ENCODE measurements around the gene GNA12. TPM values are rescaled to one million over a fixed set of nuclear protein-coding genes. Genes with fewer than 3 reads are reported as not detected.

Gene GNA12
- total RNA-seq, 3 donors from 2014 or later (not counting 1 experiment from before 2014, with no cell fraction given): 12.6 to 20.2 (median 19.5) TPM

GRCh38 chr7:2732388-2732787 lies 111.7 kb downstream of the GNA12 start:
- no peaks in the 10 kb centered on the region for H3K9me3 ChIP-seq (ENCODE audit: control insufficient read depth, insufficient read depth, low read length)
- 83% methylated on average over 8 of the region's 9 CpGs for WGBS (ENCODE audit: insufficient coverage)
- intact Hi-C loops (cut with micrococcal nuclease): no loop called here
- Mint-ChIP-seq H3K27ac (no peak overlapping the region), H3K9me3 (no peaks in the 10 kb centered on the region), H3K4me1 (peaks cover 18 to 36% of the 10 kb centered on the region in 2 donors), H3K36me3 (peaks cover 6% of the 10 kb centered on the region), H3K4me3 (no peak overlapping the region), H3K27me3 (ENCODE audit: low read depth in 2 of 2) (peaks cover 10 to 14% of the 10 kb centered on the region in 2 donors)
- peaks cover 28% of the 10 kb centered on the region for H3K4me1 ChIP-seq (ENCODE audit: control insufficient read depth, insufficient read depth, low read length)
- H3K36me3 ChIP-seq (ENCODE audit: control insufficient read depth, insufficient read depth, low read length): peaks cover 11% of the 10 kb centered on the region
- DNase-seq (no peak), ATAC-seq (no peak)
- no peak overlapping the region for H3K4me3 ChIP-seq (ENCODE audit: low read length)
- no peak overlapping the region for H3K27ac ChIP-seq (ENCODE audit: low read length)
- TF ChIP-seq CTCF (IDR thresholded peaks at IDR 0.05): no peak
- H3K27me3 ChIP-seq (ENCODE audit: control insufficient read depth, insufficient read depth, low read length): no peaks in the 10 kb centered on the region

- peaks cover 18 to 31% of the 10 kb centered on the region in 2 donors for H3K4me1 Mint-ChIP-seq
- peaks cover 13% of the 10 kb centered on the region for H3K36me3 ChIP-seq (ENCODE audit: control insufficient read depth, insufficient read depth, low read length)
- H3K4me3 ChIP-seq (ENCODE audit: low read length): no peak overlapping the region
- no peaks in the 10 kb centered on the region for H3K27me3 ChIP-seq (ENCODE audit: control insufficient read depth, insufficient read depth, low read length)
- peaks cover 6% of the 10 kb centered on the region for H3K36me3 Mint-ChIP-seq
- ATAC-seq (no peak), DNase-seq (no peak)
- H3K4me1 ChIP-seq (ENCODE audit: control insufficient read depth, insufficient read depth, low read length): peaks cover 21% of the 10 kb centered on the region
- H3K27me3 Mint-ChIP-seq (ENCODE audit: low read depth in 2 of 2): peaks cover 7 to 14% of the 10 kb centered on the region in 2 donors
- WGBS (ENCODE audit: insufficient coverage): 96% methylated on average over 45 of the region's 45 CpGs
- no peak overlapping the region for H3K27ac ChIP-seq (ENCODE audit: low read length)
- H3K9me3 Mint-ChIP-seq: no peaks in the 10 kb centered on the region
- H3K4me3 Mint-ChIP-seq: no peak overlapping the region
- TF ChIP-seq CTCF (IDR thresholded peaks at IDR 0.05): no peak
- intact Hi-C loops (cut with micrococcal nuclease): no loop called here
- no peak overlapping the region for H3K27ac Mint-ChIP-seq
- no peaks in the 10 kb centered on the region for H3K9me3 ChIP-seq (ENCODE audit: control insufficient read depth, insufficient read depth, low read length)
Measured at GRCh38 chr7:2730846-2731770, 113.0 kb downstream of the GNA12 start.

DNA sequence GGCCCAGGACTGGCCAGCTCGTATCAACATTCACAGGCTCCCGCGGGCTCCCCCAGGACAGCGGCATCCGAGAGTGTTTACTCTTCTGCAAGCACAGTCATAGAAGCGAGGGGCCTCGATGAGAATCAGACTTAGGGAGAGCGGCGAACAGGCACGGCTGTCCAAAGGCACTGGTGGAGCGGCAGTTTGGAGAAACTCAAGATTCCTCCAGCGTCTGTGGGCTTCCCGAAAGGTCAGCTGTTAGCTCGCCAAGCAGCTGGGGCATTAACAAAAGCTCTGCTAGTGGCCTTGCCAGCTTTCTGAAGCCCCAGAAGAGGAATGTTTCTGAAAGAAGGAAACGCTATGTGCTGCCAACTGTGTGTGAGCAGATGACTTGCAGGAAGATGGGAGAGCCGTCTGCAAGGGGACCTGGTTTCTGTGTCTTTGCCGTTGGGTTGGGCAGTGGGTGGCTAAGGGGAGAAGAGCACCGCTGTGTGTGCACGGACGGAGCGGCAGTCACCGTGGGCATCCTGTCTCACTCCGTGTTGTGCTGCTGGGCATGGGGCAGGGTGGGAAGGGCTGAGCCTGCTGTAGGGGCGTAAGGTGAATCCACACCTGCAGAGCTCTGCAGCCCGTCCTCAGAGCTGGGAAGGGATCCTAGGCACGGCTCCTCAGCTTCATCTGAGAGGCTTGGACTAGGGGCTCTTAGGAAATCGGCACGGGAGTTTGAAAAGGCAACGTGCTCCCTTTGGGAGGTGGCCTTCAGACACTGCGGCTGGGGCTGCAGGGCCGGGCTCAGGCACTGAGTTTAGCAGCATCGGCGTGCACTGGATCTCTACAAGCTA lies 114.0 kb downstream of the GNA12 start:
- H3K27me3 ChIP-seq (ENCODE audit: control insufficient read depth, insufficient read depth, low read length): no peaks in the 10 kb centered on the region
- 85% methylated on average over 33 of the region's 33 CpGs for WGBS (ENCODE audit: insufficient coverage)
- H3K4me1 Mint-ChIP-seq: peaks cover 14 to 23% of the 10 kb centered on the region in 2 donors
- peaks cover 4 to 14% of the 10 kb centered on the region in 2 donors for H3K27me3 Mint-ChIP-seq (ENCODE audit: low read depth in 2 of 2)
- no peak for TF ChIP-seq CTCF (IDR thresholded peaks at IDR 0.05)
- ATAC-seq: no peak
- no peaks in the 10 kb centered on the region for H3K9me3 ChIP-seq (ENCODE audit: control insufficient read depth, insufficient read depth, low read length)
- H3K4me3 ChIP-seq (ENCODE audit: low read length): no peak overlapping the region
- H3K36me3 Mint-ChIP-seq: peaks cover 6% of the 10 kb centered on the region
- intact Hi-C loops (cut with micrococcal nuclease): no loop called here
- no peak overlapping the region for H3K27ac ChIP-seq (ENCODE audit: low read length)
- H3K9me3 Mint-ChIP-seq: no peaks in the 10 kb centered on the region
- no peak for DNase-seq
- H3K36me3 ChIP-seq (ENCODE audit: control insufficient read depth, insufficient read depth, low read length): peaks cover 13% of the 10 kb centered on the region
- H3K4me1 ChIP-seq (ENCODE audit: control insufficient read depth, insufficient read depth, low read length): peaks cover 15% of the 10 kb centered on the region
- no peak overlapping the region for H3K4me3 Mint-ChIP-seq
- H3K27ac Mint-ChIP-seq: no peak overlapping the region

Measured in natural killer cell (primary cell).